ENCODE measurements around the gene WWTR1.

Gene WWTR1

DNA sequence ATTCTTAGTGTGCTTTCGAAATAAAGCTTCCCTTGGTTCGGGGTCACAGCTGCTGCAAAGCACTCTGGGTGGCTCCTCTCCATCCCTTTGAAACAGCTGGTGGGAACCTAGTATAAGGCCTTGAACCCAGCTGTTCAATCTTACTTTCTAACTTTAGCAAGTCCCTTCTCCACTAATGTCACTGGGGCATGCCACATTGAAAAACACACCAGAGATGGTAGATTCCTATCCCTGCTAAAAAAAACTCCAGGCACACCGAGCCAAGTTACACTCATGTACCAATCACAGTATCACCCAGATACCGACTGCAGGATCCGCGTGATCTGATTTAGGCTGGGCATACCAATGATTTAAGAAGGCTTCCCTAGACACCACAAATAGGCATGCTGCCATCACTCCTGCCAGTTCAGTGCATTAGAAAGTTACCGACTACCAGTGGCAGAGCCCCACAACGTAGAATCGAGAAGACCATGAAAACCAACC lies 65.0 kb downstream of the WWTR1 start:
- no peak for TF ChIP-seq MYC (IDR thresholded peaks at IDR 0.05; ENCODE audit: low read depth, low read length)
- TF ChIP-seq MAX (IDR thresholded peaks at IDR 0.05; ENCODE audit: low read depth, low read length): no peak
- TF ChIP-seq CTCF (IDR thresholded peaks at IDR 0.05; ENCODE audit: low read depth, low read length): no peak
- TF ChIP-seq POLR2A (IDR thresholded peaks at IDR 0.05; ENCODE audit: extremely low read depth, insufficient read length): no peak
- no peak for DNase-seq (ENCODE audit: low read depth)
- no peak overlapping the region for H3K4me3 ChIP-seq (ENCODE audit: low read depth, low read length)

GRCh38 chr3:149590691-149591441 lies 67.0 kb downstream of the WWTR1 start:
- TF ChIP-seq MYC (IDR thresholded peaks at IDR 0.05; ENCODE audit: low read depth, low read length) (no peak), MAX (IDR thresholded peaks at IDR 0.05; ENCODE audit: low read depth, low read length) (no peak), CTCF (IDR thresholded peaks at IDR 0.05; ENCODE audit: low read depth, low read length) (no peak), POLR2A (IDR thresholded peaks at IDR 0.05; ENCODE audit: extremely low read depth, insufficient read length) (no peak)
- no peak for DNase-seq (ENCODE audit: low read depth)
- H3K4me3 ChIP-seq (ENCODE audit: low read depth, low read length): no peak overlapping the region

GRCh38 chr3:149589332-149589731 lies 68.5 kb downstream of the WWTR1 start:
- no peak for TF ChIP-seq MYC (IDR thresholded peaks at IDR 0.05; ENCODE audit: low read depth, low read length)
- TF ChIP-seq MAX (IDR thresholded peaks at IDR 0.05; ENCODE audit: low read depth, low read length): no peak
- no peak for TF ChIP-seq CTCF (IDR thresholded peaks at IDR 0.05; ENCODE audit: low read depth, low read length)
- H3K4me3 ChIP-seq (ENCODE audit: low read depth, low read length): no peak overlapping the region
- DNase-seq (ENCODE audit: low read depth): peak; percentile 39

GRCh38 chr3:149588909-149589308 lies 68.9 kb downstream of the WWTR1 start:
- TF ChIP-seq CTCF (IDR thresholded peaks at IDR 0.05; ENCODE audit: low read depth, low read length) (no peak), MAX (IDR thresholded peaks at IDR 0.05; ENCODE audit: low read depth, low read length) (no peak), MYC (IDR thresholded peaks at IDR 0.05; ENCODE audit: low read depth, low read length) (no peak), POLR2A (IDR thresholded peaks at IDR 0.05; ENCODE audit: extremely low read depth, insufficient read length) (no peak)
- no peak for DNase-seq (ENCODE audit: low read depth)
- no peak overlapping the region for H3K4me3 ChIP-seq (ENCODE audit: low read depth, low read length)

GRCh38 chr3:149587383-149587782 lies 70.4 kb downstream of the WWTR1 start:
- TF ChIP-seq MAX (IDR thresholded peaks at IDR 0.05; ENCODE audit: low read depth, low read length): no peak
- TF ChIP-seq POLR2A (IDR thresholded peaks at IDR 0.05; ENCODE audit: extremely low read depth, insufficient read length): no peak
- TF ChIP-seq MYC (IDR thresholded peaks at IDR 0.05; ENCODE audit: low read depth, low read length): no peak
- TF ChIP-seq CTCF (IDR thresholded peaks at IDR 0.05; ENCODE audit: low read depth, low read length): no peak
- DNase-seq (ENCODE audit: low read depth): no peak
- no peak overlapping the region for H3K4me3 ChIP-seq (ENCODE audit: low read depth, low read length)

Measured in NB4 (cell line).